HL-60 (cell line): ENCODE data around the gene FFAR1.

Experiments used
- DNase-seq, 2 experiments: peaks; one replicate each; pipeline ENCODE4 v3.0.0-alpha.2; 2010 to 2020; ENCODE audit warnings: low read depth in 1 of 2, low spot score in 1 of 2
- H3K27ac ChIP-seq: fragments of 250-450 bp; sonication (Bioruptor Pico); replicated peaks from 2 replicates; pipeline ENCODE4 v1.5.1; 2020; ENCODE audit warnings: mild to moderate bottlenecking, moderate library complexity
- H3K27me3 ChIP-seq: fragments of 250-450 bp; sonication (Bioruptor Pico); 2 replicates; pipeline ENCODE4 v1.5.1; 2021; ENCODE audit warnings: mild to moderate bottlenecking, moderate library complexity; ENCODE audit not compliant: insufficient read depth, poor library complexity, severe bottlenecking
- H3K4me3 ChIP-seq: replicated peaks from 2 replicates; pipeline ENCODE4 v1.5.1; 2011; ENCODE audit warnings: mild to moderate bottlenecking, control low read depth, low read length; ENCODE audit not compliant: insufficient read depth
- CTCF ChIP-seq: IDR thresholded peaks from one replicate; pipeline ENCODE4 v1.5.1; 2011; ENCODE audit warnings: low read length, control low read depth, inconsistent platforms; ENCODE audit not compliant: insufficient read depth
- GABPA ChIP-seq: IDR thresholded peaks from 2 replicates; pipeline ENCODE4 v1.6.1; 2012; ENCODE audit warnings: low read depth
- POLR2AphosphoS5 ChIP-seq: IDR thresholded peaks from 2 replicates; pipeline ENCODE4 v1.6.1; 2012; ENCODE audit warnings: low read depth
- REST ChIP-seq: IDR thresholded peaks from 2 replicates; pipeline ENCODE4 v1.6.1; 2012; ENCODE audit warnings: low read depth; ENCODE audit not compliant: insufficient replicate concordance
- SPI1 ChIP-seq: IDR thresholded peaks from 2 replicates; pipeline ENCODE4 v1.6.1; 2012; ENCODE audit warnings: low read depth, mild to moderate bottlenecking, borderline replicate concordance

FFAR1 gene

GRCh38 chr19:35381318-35381717 lies 33.6 kb downstream of the FFAR1 start:
- TF ChIP-seq REST (no peak), GABPA (no peak), POLR2AphosphoS5 (no peak), SPI1 (no peak), CTCF (no peak)
- DNase-seq = no peak
- Histone ChIP-seq H3K27me3 (no peaks in the 10 kb centered on the region), H3K4me3 (no peak overlapping the region), H3K27ac (no peak overlapping the region)

DNA sequence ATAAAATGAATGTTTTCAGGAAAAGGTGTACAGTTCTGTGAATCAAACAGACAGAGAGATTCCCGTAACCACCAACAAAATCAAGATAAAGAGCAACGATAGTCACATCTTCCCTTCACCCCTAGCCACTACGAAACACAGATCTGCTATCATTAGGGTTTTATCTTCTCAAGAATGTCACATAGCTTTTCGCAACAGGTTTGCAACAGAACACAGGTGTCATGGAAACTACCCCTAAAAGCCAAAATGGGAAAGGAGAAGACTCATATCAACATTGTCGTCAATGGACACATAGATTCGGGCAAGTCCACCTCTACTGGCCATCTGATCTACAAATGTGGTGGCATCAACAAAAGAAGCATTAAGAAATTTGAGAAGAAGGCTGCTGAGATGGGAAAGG lies 34.2 kb downstream of the FFAR1 start:
- Histone ChIP-seq H3K27me3 (no peaks in the 10 kb centered on the region), H3K27ac (no peak overlapping the region), H3K4me3 (no peak overlapping the region)
- TF ChIP-seq POLR2AphosphoS5 = no peak
- no peak for TF ChIP-seq CTCF
- no peak for DNase-seq

GRCh38 chr19:35383536-35383935 lies 35.8 kb downstream of the FFAR1 start:
- TF ChIP-seq POLR2AphosphoS5 (no peak), GABPA (no peak), REST (no peak), CTCF (no peak), SPI1 (no peak)
- no peak for DNase-seq
- no peaks in the 10 kb centered on the region for H3K27me3 ChIP-seq
- no peak overlapping the region for H3K27ac ChIP-seq
- H3K4me3 ChIP-seq = no peak overlapping the region

DNA sequence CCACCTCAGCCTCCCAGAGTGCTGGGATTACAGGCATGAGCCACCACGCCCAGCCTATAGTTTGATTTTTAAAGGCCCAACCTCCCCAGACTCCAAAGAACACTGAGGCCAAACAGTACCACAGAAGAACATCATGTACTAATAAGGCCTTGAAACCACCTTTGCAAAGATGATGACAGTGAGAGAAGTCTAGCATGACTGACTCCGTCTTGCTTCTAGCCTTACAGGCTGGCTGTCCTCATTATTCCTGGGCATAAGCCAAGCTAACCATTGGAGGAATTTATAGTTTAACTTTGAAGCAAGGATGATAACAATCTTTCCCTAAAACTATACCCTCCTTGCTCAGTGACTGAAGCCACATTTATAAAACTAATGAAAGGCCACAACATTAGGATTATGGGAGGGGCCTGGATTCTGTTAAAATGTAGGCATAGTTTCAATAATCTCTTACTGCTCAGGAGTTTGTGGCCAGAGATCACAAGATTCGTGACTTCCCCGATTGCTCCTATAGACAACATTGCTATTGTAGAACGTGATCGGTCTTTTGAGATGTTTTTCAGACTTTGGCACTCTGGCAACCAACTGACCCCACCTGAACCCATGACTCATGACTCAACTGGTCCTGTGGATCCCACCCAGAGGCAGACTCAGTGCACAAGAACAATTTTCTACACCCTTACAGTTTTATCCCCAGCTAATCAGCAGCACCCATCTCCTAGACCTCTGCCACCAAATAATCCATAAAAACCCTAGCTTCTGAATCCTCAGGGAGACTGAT lies 40.8 kb downstream of the FFAR1 start:
- H3K4me3 ChIP-seq = no peak overlapping the region
- no peak for DNase-seq
- TF ChIP-seq GABPA (no peak), SPI1 (no peak), POLR2AphosphoS5 (no peak), CTCF (no peak), REST (no peak)
- no peaks in the 10 kb centered on the region for H3K27me3 ChIP-seq
- no peak overlapping the region for H3K27ac ChIP-seq
